CD4-positive, alpha-beta memory T cell (primary cell): Measurements from ENCODE around the gene FOXP1. TPM values are rescaled to one million over a fixed set of nuclear protein-coding genes. Genes with fewer than 3 reads are reported as not detected.

ENCODE experiments used
- CTCF ChIA-PET: fragments of 350-600 bp; sonication (Branson Sonifier 250); formaldehyde crosslinking; loops from one replicate; lab custom pipeline; 2021; ENCODE audit warnings: inconsistent platforms; ENCODE audit not compliant: partially characterized antibody; lab: Charles Lee
- POLR2A ChIA-PET: fragments of 350-600 bp; sonication (Branson Sonifier 250); formaldehyde crosslinking; loops from one replicate; lab custom pipeline; 2021; ENCODE audit not compliant: partially characterized antibody; lab: Charles Lee
- DNase-seq, 5 donors: peaks; one replicate each; pipeline versions ENCODE4 v3.0.0 to v3.0.0-alpha.2; 2020 to 2022; ENCODE audit warnings: mixed read lengths in 1 of 5
- H3K27ac ChIP-seq: one replicate; pipeline ENCODE4 v1.7.0; 2013; ENCODE audit warnings: low read depth, low read length
- H3K27me3 ChIP-seq: 2 replicates; pipeline ENCODE4 v1.7.0; 2013; ENCODE audit warnings: mild to moderate bottlenecking, low read length, moderate library complexity; ENCODE audit not compliant: insufficient read depth
- H3K36me3 ChIP-seq: 2 replicates; pipeline ENCODE4 v1.7.0; 2013; ENCODE audit warnings: mild to moderate bottlenecking, low read length, moderate library complexity; ENCODE audit not compliant: insufficient read depth
- H3K4me1 ChIP-seq: 2 replicates; pipeline ENCODE4 v1.7.0; 2013; ENCODE audit warnings: mild to moderate bottlenecking, low read length, moderate library complexity; ENCODE audit not compliant: insufficient read depth
- H3K4me3 ChIP-seq, 2 donors: one replicate each; pipeline ENCODE4 v1.7.0; 2013; ENCODE audit warnings: low read length in 2 of 2, mild to moderate bottlenecking in 1 of 2
- H3K9me3 ChIP-seq, 2 donors: one replicate each; pipeline ENCODE4 v1.7.0; 2013; ENCODE audit warnings: low read length in 2 of 2, control low read depth in 1 of 2; ENCODE audit not compliant: control insufficient read depth in 1 of 2
- H3K27ac Mint-ChIP-seq, 7 donors: one replicate each; pipeline ENCODE4 v1.8.0; 2020 to 2021; ENCODE audit warnings: mixed read lengths in 7 of 7, mild to moderate bottlenecking in 6 of 7, inconsistent platforms in 3 of 7, moderate library complexity in 3 of 7
- H3K27me3 Mint-ChIP-seq, 2 donors: one replicate each; pipeline ENCODE4 v1.8.0; 2020 to 2021; ENCODE audit warnings: mixed read lengths in 2 of 2
- H3K36me3 Mint-ChIP-seq, 2 donors: one replicate each; pipeline ENCODE4 v1.8.0; 2020 to 2021; ENCODE audit warnings: mixed read lengths in 2 of 2, inconsistent platforms in 1 of 2, mild to moderate bottlenecking in 1 of 2
- H3K4me1 Mint-ChIP-seq, 4 donors: one replicate each; pipeline ENCODE4 v1.8.0; 2020 to 2021; ENCODE audit warnings: mixed read lengths in 4 of 4, mild to moderate bottlenecking in 1 of 4
- H3K4me3 Mint-ChIP-seq, 8 donors: one replicate each; pipeline ENCODE4 v1.8.0; 2020 to 2021; ENCODE audit warnings: mixed read lengths in 8 of 8, mild to moderate bottlenecking in 7 of 8, moderate library complexity in 6 of 8, inconsistent platforms in 3 of 8
- H3K9me3 Mint-ChIP-seq, 8 donors: one replicate each; pipeline ENCODE4 v1.8.0; 2020 to 2021; ENCODE audit warnings: mixed read lengths in 8 of 8, mild to moderate bottlenecking in 5 of 8, inconsistent platforms in 3 of 8, moderate library complexity in 1 of 8
- intact Hi-C: fragments of 100-400 bp; cut with micrococcal nuclease; formaldehyde crosslinking; loops from one replicate; pipeline ENCODE4 v1.15.1; 2023
- polyA plus RNA-seq, 2 donors: library from polyadenylated mRNA; unstranded; fragments of 300-500 nt; fragmentation: Illumina TruSeq; gene quantifications; one replicate each; pipeline ENCODE4 v1.2.3, GENCODE V29; 2021
- total RNA-seq, 2 experiments: library from RNA; stranded (reverse); gene quantifications; one replicate each; pipeline ENCODE4 v1.2.3, GENCODE V29; 2021

The FOXP1 gene
- total and polyA plus RNA-seq, 4 experiments from 2014 or later: 189 to 348 (median 279) TPM

DNA sequence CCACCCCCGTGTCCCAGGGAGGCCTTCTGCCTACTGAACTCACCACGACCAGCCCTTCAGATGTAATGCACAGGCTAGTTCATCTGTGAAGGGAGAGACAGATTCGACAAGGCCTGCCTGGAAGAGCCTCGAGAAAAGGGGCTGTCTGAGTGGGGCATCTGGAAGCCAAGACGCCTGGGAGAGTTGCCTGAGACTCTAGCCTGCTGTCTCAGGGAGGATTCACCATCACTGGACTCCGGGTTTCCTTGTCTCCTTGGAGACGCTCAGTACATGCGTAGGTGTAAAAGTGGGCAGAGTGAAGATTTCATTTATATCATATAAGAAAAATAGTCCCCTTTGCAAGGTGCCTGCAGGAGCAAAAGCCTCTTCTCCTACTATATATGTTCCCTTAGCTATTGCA is 468.9 kb downstream of the FOXP1 start:
- DNase-seq: no peak
- no peak overlapping the region for H3K4me3 Mint-ChIP-seq
- peaks cover 17% of the 10 kb centered on the region for H3K36me3 ChIP-seq
- no peak overlapping the region for H3K4me3 ChIP-seq
- no peaks in the 10 kb centered on the region for H3K27me3 Mint-ChIP-seq
- H3K9me3 Mint-ChIP-seq: no peaks in the 10 kb centered on the region
- POLR2A ChIA-PET: interaction anchor here (1.8 kb wide), 1 partner anchor 15 kb away, joined by 8 read pairs; no protein-coding TSS in a partner anchor
- no peak overlapping the region for H3K27ac ChIP-seq
- no peaks in the 10 kb centered on the region for H3K27me3 ChIP-seq
- intact Hi-C loops: no loop called here
- CTCF ChIA-PET: no interaction called here
- no peaks in the 10 kb centered on the region for H3K9me3 ChIP-seq
- peaks cover 57 to 89% (median 77%) of the 10 kb centered on the region in 4 donors for H3K4me1 Mint-ChIP-seq
- peaks cover 68 to 73% of the 10 kb centered on the region in 2 donors for H3K36me3 Mint-ChIP-seq
- peaks cover 70% of the 10 kb centered on the region for H3K4me1 ChIP-seq
- H3K27ac Mint-ChIP-seq: peak overlapping the region in 3 of 7 donors; percentile 24 to 74 (median 52)

DNA sequence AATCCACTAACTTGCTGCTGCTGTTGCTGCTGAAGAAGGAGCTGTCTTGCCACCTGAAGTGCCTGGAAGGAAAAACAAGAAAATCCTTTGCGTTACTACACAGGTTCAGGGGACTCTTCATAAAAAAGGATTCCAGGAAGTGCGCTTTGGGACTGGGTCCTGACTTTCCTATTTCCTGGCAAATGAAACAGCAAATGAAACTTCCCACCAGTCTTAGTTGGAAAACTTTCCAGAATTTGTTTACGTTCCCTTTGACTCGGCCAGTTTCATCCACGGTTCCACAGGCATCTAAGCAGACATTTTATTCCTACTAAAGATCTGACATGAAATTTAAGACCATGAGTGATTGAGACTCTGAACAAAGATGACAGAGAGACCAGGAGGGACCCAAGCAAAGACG is 471.0 kb downstream of the FOXP1 start:
- Histone ChIP-seq H3K27me3 (no peaks in the 10 kb centered on the region), H3K9me3 (no peaks in the 10 kb centered on the region), H3K4me1 (peaks cover 66% of the 10 kb centered on the region), H3K36me3 (peaks cover 15% of the 10 kb centered on the region), H3K4me3 (no peak overlapping the region), H3K27ac (no peak overlapping the region)
- intact Hi-C loops: no loop called here
- H3K27me3 Mint-ChIP-seq: no peaks in the 10 kb centered on the region
- H3K4me1 Mint-ChIP-seq: peaks cover 55 to 91% (median 78%) of the 10 kb centered on the region in 4 donors
- H3K9me3 Mint-ChIP-seq: no peaks in the 10 kb centered on the region
- no peak overlapping the region for H3K4me3 Mint-ChIP-seq
- H3K36me3 Mint-ChIP-seq: peaks cover 69 to 75% of the 10 kb centered on the region in 2 donors
- H3K27ac Mint-ChIP-seq: peak overlapping the region in 4 of 7 donors; percentile 18 to 77 (median 49)
- ChIA-PET CTCF (no interaction called here), POLR2A (no interaction called here)
- no peak for DNase-seq

DNA sequence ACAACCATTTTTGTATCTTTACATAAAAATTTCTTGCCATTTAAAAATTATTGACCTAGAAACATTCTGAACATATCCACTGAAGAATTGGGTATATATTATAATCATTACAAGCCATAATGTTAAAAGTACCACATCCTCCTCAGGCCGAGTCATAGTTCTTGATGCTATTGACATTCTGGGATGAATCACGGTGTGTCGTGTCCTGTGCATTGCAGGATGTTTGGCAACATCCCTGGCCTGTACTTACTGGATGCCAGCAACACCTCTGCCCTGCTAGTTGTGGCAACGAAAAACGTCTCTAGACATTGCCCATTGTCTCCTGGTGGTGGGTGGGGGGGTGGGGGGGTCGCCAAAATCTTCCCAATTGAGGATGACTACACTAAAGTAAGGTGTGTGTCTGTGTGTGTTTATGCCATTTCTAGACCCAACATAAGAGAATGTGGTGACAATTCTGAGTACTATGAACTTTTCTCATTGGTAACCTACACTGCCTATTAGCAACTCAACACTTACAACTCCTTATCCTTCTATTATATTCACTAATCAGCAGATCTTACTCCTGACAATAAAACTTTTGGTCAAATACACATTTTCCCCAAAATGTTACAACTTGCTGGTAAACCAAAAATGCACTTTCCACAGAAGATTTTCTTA is 471.6 kb downstream of the FOXP1 start:
- H3K27ac Mint-ChIP-seq: peak overlapping the region in 5 of 7 donors; percentile 24 to 77 (median 54)
- intact Hi-C loops: no loop called here
- H3K4me3 Mint-ChIP-seq: no peak overlapping the region
- H3K4me1 Mint-ChIP-seq: peaks cover 53 to 89% (median 77%) of the 10 kb centered on the region in 4 donors
- no peaks in the 10 kb centered on the region for H3K9me3 ChIP-seq
- no peak for DNase-seq
- H3K36me3 Mint-ChIP-seq: peaks cover 66 to 73% of the 10 kb centered on the region in 2 donors
- H3K4me3 ChIP-seq: no peak overlapping the region
- peaks cover 15% of the 10 kb centered on the region for H3K36me3 ChIP-seq
- H3K9me3 Mint-ChIP-seq: no peaks in the 10 kb centered on the region
- POLR2A ChIA-PET: no interaction called here
- no peak overlapping the region for H3K27ac ChIP-seq
- CTCF ChIA-PET: no interaction called here
- H3K4me1 ChIP-seq: peaks cover 61% of the 10 kb centered on the region
- H3K27me3 ChIP-seq: no peaks in the 10 kb centered on the region
- H3K27me3 Mint-ChIP-seq: no peaks in the 10 kb centered on the region

DNA sequence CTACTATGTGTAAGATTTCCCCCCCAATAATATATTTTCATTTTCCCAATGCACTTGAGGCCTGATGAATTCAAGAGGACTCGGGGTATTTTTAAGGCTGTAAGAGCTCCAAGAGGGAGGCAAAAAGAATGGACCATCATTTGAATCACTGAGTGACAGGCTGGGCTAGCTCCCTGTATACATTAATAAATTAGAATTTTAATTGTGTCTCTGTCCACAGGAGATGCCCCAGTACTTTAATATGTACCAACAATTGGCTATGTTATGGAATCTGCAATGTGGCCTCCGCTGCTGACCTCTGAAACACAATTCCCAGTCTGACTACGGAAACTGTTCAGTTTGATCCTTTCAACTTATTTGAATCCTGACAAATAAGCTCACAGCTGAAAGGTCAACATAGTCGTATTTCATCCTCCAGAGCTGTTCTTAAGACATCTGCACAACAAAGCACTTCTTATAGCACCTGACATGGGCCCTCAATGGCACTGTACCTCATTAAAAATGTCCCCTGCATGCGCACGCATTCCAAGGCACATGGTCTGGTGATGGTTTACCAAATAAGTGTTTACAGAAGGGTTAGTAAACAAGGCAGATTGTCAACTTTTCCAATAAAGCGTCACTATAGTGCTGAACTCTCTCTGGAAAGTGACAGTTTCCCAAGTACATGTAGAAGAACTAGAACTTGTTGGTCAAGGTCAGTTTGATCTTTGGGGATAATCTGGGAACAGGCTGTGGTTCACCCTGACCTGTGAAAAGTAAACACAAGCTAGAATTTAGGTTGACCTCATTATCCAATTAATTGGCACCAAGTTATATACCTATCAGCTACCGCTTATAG is 472.9 kb downstream of the FOXP1 start:
- Histone ChIP-seq H3K27ac (no peak overlapping the region), H3K27me3 (no peaks in the 10 kb centered on the region), H3K9me3 (no peaks in the 10 kb centered on the region), H3K4me3 (no peak overlapping the region), H3K36me3 (peaks cover 15% of the 10 kb centered on the region), H3K4me1 (peaks cover 56% of the 10 kb centered on the region)
- intact Hi-C loops: no loop called here
- no peak for DNase-seq
- Mint-ChIP-seq H3K9me3 (no peaks in the 10 kb centered on the region), H3K36me3 (peaks cover 58 to 72% of the 10 kb centered on the region in 2 donors), H3K4me3 (peak overlapping the region in 2 of 8 donors; percentile 28 to 41), H3K27ac (peak overlapping the region in 6 of 7 donors; percentile 57 to 89 (median 72)), H3K27me3 (no peaks in the 10 kb centered on the region), H3K4me1 (peaks cover 47 to 89% (median 70%) of the 10 kb centered on the region in 4 donors)
- ChIA-PET POLR2A (interaction anchor here (0.7 to 1.2 kb wide), 3 partner anchors 8 to 21 kb away, joined by 3 read pairs; no protein-coding TSS in a partner anchor), CTCF (interaction anchor here (1.0 to 1.7 kb wide), 3 partner anchors 31 to 104 kb away, joined by 3 to 4 read pairs (median 4); no protein-coding TSS in a partner anchor)

DNA sequence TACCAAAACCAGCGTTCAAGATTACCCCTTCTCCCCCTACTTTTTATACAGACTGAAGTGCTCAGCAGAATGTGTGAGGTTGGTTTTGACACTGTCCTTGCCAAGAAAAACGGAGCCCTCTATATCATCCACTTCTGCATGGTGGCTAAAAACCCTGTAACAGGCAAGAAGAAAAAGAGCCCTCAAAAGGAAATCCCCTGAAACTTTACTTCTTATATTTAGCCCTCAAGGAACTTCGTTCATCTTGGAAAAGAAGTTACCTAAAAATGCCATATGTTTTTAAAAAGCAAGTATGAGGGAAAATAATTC is 473.6 kb downstream of the FOXP1 start:
- Mint-ChIP-seq H3K4me3 (peak overlapping the region in 5 of 8 donors; percentile 2 to 58 (median 53)), H3K36me3 (peaks cover 62 to 78% of the 10 kb centered on the region in 2 donors), H3K27me3 (no peaks in the 10 kb centered on the region), H3K4me1 (peaks cover 52 to 94% (median 74%) of the 10 kb centered on the region in 4 donors), H3K9me3 (no peaks in the 10 kb centered on the region), H3K27ac (peak overlapping the region; percentile 56 to 89 (median 77))
- intact Hi-C loops: no loop called here
- CTCF ChIA-PET: interaction anchor here (1.0 to 1.7 kb wide), 3 partner anchors 30 to 103 kb away, joined by 3 to 4 read pairs (median 4); no protein-coding TSS in a partner anchor
- POLR2A ChIA-PET: interaction anchor here (1.2 kb wide), 1 partner anchor 9 kb away, joined by 3 read pairs; no protein-coding TSS in a partner anchor
- no peak for DNase-seq
- Histone ChIP-seq H3K27ac (no peak overlapping the region), H3K9me3 (no peaks in the 10 kb centered on the region), H3K4me1 (peaks cover 60% of the 10 kb centered on the region), H3K27me3 (no peaks in the 10 kb centered on the region), H3K4me3 (no peak overlapping the region), H3K36me3 (peaks cover 15% of the 10 kb centered on the region)

- POLR2A ChIA-PET: interaction anchor here (0.9 to 1.2 kb wide), 2 partner anchors 10 to 19 kb away, joined by 3 to 4 read pairs; no protein-coding TSS in a partner anchor
Measured at GRCh38 chr3:71109241-71109976, 474.1 kb downstream of the FOXP1 start.

More at GRCh38 chr3:71109241-71109976, 474.1 kb downstream of the FOXP1 start:
- Histone ChIP-seq H3K4me3 (no peak overlapping the region), H3K27ac (no peak overlapping the region), H3K36me3 (peaks cover 15% of the 10 kb centered on the region), H3K9me3 (no peaks in the 10 kb centered on the region), H3K4me1 (peaks cover 59% of the 10 kb centered on the region), H3K27me3 (no peaks in the 10 kb centered on the region)
- H3K4me1 Mint-ChIP-seq: peaks cover 54 to 92% (median 73%) of the 10 kb centered on the region in 4 donors
- no peaks in the 10 kb centered on the region for H3K27me3 Mint-ChIP-seq
- H3K9me3 Mint-ChIP-seq: no peaks in the 10 kb centered on the region
- DNase-seq: no peak
- intact Hi-C loops: no loop called here
- peak overlapping the region in 6 of 8 donors; percentile 11 to 60 (median 55) for H3K4me3 Mint-ChIP-seq
- CTCF ChIA-PET: interaction anchor here (1.3 kb wide), 1 partner anchor 102 kb away, joined by 4 read pairs; no protein-coding TSS in a partner anchor
- H3K27ac Mint-ChIP-seq: peak overlapping the region; percentile 57 to 89 (median 82)
- H3K36me3 Mint-ChIP-seq: peaks cover 59 to 75% of the 10 kb centered on the region in 2 donors
